Hepatocyte (in vitro differentiated cells): Measurements from ENCODE around the gene CYP2S1. TPM values are rescaled to one million over a fixed set of nuclear protein-coding genes. Genes with fewer than 3 reads are reported as not detected.
"Not testable (repeated sequence)": the region's sequence is repeated elsewhere in the genome, so short reads cannot be mapped to it uniquely, and the experiment has no call there.

Source experiments
- DNase-seq: peaks from one replicate; pipeline ENCODE4 v3.0.0-alpha.2; 2016; ENCODE audit warnings: low spot score
- H2AFZ ChIP-seq: fragments of 200-600 bp; sonication (generic); 2 replicates; pipeline ENCODE4 v1.6.0; 2016; ENCODE audit warnings: antibody characterized with exemption, mild to moderate bottlenecking
- H3K27ac ChIP-seq: fragments of 200-600 bp; sonication (generic); 2 replicates; pipeline ENCODE4 v1.5.1; 2016; ENCODE audit warnings: mild to moderate bottlenecking
- H3K27me3 ChIP-seq: fragments of 200-600 bp; sonication (generic); 2 replicates; pipeline ENCODE4 v1.6.1; 2016
- H3K36me3 ChIP-seq: fragments of 200-600 bp; sonication (generic); replicated peaks from 2 replicates; pipeline ENCODE4 v1.5.1; 2016; ENCODE audit warnings: low read depth; ENCODE audit not compliant: insufficient read depth
- H3K4me1 ChIP-seq: fragments of 200-600 bp; sonication (generic); 2 replicates; pipeline ENCODE4 v1.5.1; 2016; ENCODE audit warnings: mild to moderate bottlenecking, moderate library complexity; ENCODE audit not compliant: insufficient read depth
- H3K4me2 ChIP-seq: fragments of 200-600 bp; sonication (generic); 2 replicates; pipeline ENCODE4 v1.6.0; 2016
- H3K4me3 ChIP-seq: fragments of 200-600 bp; sonication (generic); 2 replicates; pipeline ENCODE4 v1.5.1; 2016; ENCODE audit warnings: mild to moderate bottlenecking
- H3K79me2 ChIP-seq: fragments of 200-600 bp; sonication (generic); 2 replicates; pipeline ENCODE4 v1.6.0; 2017; ENCODE audit warnings: mild to moderate bottlenecking
- H3K9me2 ChIP-seq: fragments of 200-600 bp; sonication (generic); replicated peaks from 2 replicates; pipeline ENCODE4 v1.6.0; 2017; ENCODE audit warnings: mild to moderate bottlenecking; ENCODE audit not compliant: insufficient read depth
- H3K9me3 ChIP-seq: fragments of 200-600 bp; sonication (generic); 2 replicates; pipeline ENCODE4 v1.5.1; 2016; ENCODE audit warnings: low read depth, mild to moderate bottlenecking
- H4K20me1 ChIP-seq: fragments of 200-600 bp; sonication (generic); 2 replicates; pipeline ENCODE4 v1.6.0; 2016; ENCODE audit warnings: mild to moderate bottlenecking; ENCODE audit not compliant: insufficient read depth, poor library complexity, severe bottlenecking
- CTCF ChIP-seq: fragments of 200-600 bp; sonication (generic); IDR thresholded peaks from 2 replicates; pipeline ENCODE4 v1.5.1; 2016; ENCODE audit warnings: antibody characterized with exemption, mild to moderate bottlenecking; ENCODE audit not compliant: poor library complexity
- EZH2 ChIP-seq: fragments of 200-600 bp; sonication (generic); IDR thresholded peaks from 2 replicates; pipeline ENCODE4 v1.6.1; 2016; ENCODE audit warnings: antibody characterized with exemption, mild to moderate bottlenecking, borderline replicate concordance
- EZH2phosphoT487 ChIP-seq: fragments of 200-600 bp; sonication (generic); IDR thresholded peaks from one replicate; pipeline ENCODE4 v1.6.1; 2018; ENCODE audit warnings: antibody characterized with exemption, mild to moderate bottlenecking, low read depth, moderate library complexity; ENCODE audit not compliant: unreplicated experiment, severe bottlenecking
- WGBS: methylation state at CpG from one replicate; pipeline ENCODE4 v1.1.6; 2016; ENCODE audit warnings: low lambda C conversion rate; ENCODE audit errors: missing lambda C conversion rate; 5-methylcytosine and 5-hydroxymethylcytosine counted together
- polyA plus RNA-seq: library from polyadenylated mRNA; unstranded; fragments of >200 nt; fragmentation: Nextera tagmentation; extraction: Ambion mirVana; gene quantifications from 2 replicates; pipeline ENCODE4 v1.2.1, GENCODE V29; 2016
- total RNA-seq: library from RNA; depleted of rRNA; stranded (reverse); fragments of >200 nt; gene quantifications from 2 replicates; pipeline ENCODE4 v1.2.3, GENCODE V29; 2014

CYP2S1 gene
- total RNA-seq (8.5 and 11.6 TPM in 2 replicates), polyA plus RNA-seq (23.7 and 26.0 TPM in 2 replicates)

- H3K4me3 ChIP-seq = peak within 1 kb of the TSS; percentile 46
These were observed at the start of gene CYP2S1 for GRCh38 chr19:41192574-41193429. TSS of gene CYP2S1 (plus strand) at chr19:41193219. CDS start at chr19:41193265, 46 bp downstream.

GRCh38 chr19:41144403-41144802 lies 48.6 kb upstream of the CYP2S1 start:
- no peak overlapping the region for H3K4me2 ChIP-seq
- DNase-seq = peak; percentile 85
- no peaks in the 10 kb centered on the region for H3K9me2 ChIP-seq
- no peak overlapping the region for H2AFZ ChIP-seq
- H4K20me1 ChIP-seq = no peaks in the 10 kb centered on the region
- TF ChIP-seq CTCF (peak; percentile 74), EZH2phosphoT487 (no peak)
- H3K4me3 ChIP-seq = no peak overlapping the region
- no peaks in the 10 kb centered on the region for H3K79me2 ChIP-seq
- no peaks in the 10 kb centered on the region for H3K9me3 ChIP-seq
- no peak overlapping the region for H3K27ac ChIP-seq
- H3K27me3 ChIP-seq = no peaks in the 10 kb centered on the region
- no peaks in the 10 kb centered on the region for H3K4me1 ChIP-seq
- WGBS = 39% methylated on average over 7 of the region's 7 CpGs
- no peaks in the 10 kb centered on the region for H3K36me3 ChIP-seq

More at GRCh38 chr19:41192574-41193429, at the start of gene CYP2S1:
- no peaks in the 10 kb centered on the region for H3K79me2 ChIP-seq
- 4% methylated on average over 45 of the region's 58 CpGs for WGBS
- TF ChIP-seq EZH2 (no peak), EZH2phosphoT487 (no peak), CTCF (no peak)
- H3K36me3 ChIP-seq = no peaks in the 10 kb centered on the region
- no peaks in the 10 kb centered on the region for H3K9me2 ChIP-seq
- peak; percentile 82 for DNase-seq
- no peaks in the 10 kb centered on the region for H3K9me3 ChIP-seq
- H3K27ac ChIP-seq = peak within 1 kb of the TSS; percentile 83
- H3K4me1 ChIP-seq = peaks cover 19% of the 10 kb centered on the region
- H3K27me3 ChIP-seq = peaks cover 4% of the 10 kb centered on the region
- H2AFZ ChIP-seq = peak within 1 kb of the TSS; percentile 39
- H3K4me2 ChIP-seq = peak within 1 kb of the TSS; percentile 87
- no peaks in the 10 kb centered on the region for H4K20me1 ChIP-seq

GRCh38 chr19:41149831-41150230 lies 43.2 kb upstream of the CYP2S1 start:
- Histone ChIP-seq H3K4me1 (no peaks in the 10 kb centered on the region), H3K4me3 (no peak overlapping the region), H3K4me2 (no peak overlapping the region), H3K27me3 (no peaks in the 10 kb centered on the region), H3K79me2 (no peaks in the 10 kb centered on the region), H2AFZ (no peak overlapping the region), H3K36me3 (no peaks in the 10 kb centered on the region), H3K27ac (no peak overlapping the region), H3K9me3 (no peaks in the 10 kb centered on the region), H3K9me2 (no peaks in the 10 kb centered on the region), H4K20me1 (no peaks in the 10 kb centered on the region)
- TF ChIP-seq EZH2 (no peak), CTCF (no peak), EZH2phosphoT487 (no peak)
- WGBS = 93% methylated on average over 2 of the region's 2 CpGs
- DNase-seq = no peak

GRCh38 chr19:41150986-41151385 lies 42.0 kb upstream of the CYP2S1 start:
- H3K9me3 ChIP-seq, H3K4me3 ChIP-seq, H3K4me1 ChIP-seq, H4K20me1 ChIP-seq, H3K27me3 ChIP-seq, H3K4me2 ChIP-seq, H3K36me3 ChIP-seq, H2AFZ ChIP-seq, H3K9me2 ChIP-seq, H3K79me2 ChIP-seq, H3K27ac ChIP-seq, DNase-seq: not testable (repeated sequence)
- 90% methylated on average over 7 of the region's 7 CpGs for WGBS
